GM13977 (cell line): ENCODE data around the gene SIL1.

Experiments
- DNase-seq: peaks from one replicate; pipeline ENCODE4 v3.0.0; 2012; ENCODE audit warnings: low spot score
- in situ Hi-C: fragments of 300-500 bp; cut with MboI; formaldehyde crosslinking; loops from one replicate; pipeline ENCODE4 v1.12.0; 2022; ENCODE audit warnings: low sequenced_read_pairs, low pct_unique_long_range_greater_than_20kb, mixed read lengths, inconsistent platforms; ENCODE audit not compliant: unreplicated experiment
- TF ChIP-seq, protein P1 (sequence below): IDR thresholded peaks from 2 replicates; pipeline ENCODE4 v1.5.1; 2012; ENCODE audit warnings: mild to moderate bottlenecking, control low read depth; ENCODE audit not compliant: insufficient read depth; ENCODE audit errors: extremely low read depth, missing control alignments

SIL1 gene

DNA sequence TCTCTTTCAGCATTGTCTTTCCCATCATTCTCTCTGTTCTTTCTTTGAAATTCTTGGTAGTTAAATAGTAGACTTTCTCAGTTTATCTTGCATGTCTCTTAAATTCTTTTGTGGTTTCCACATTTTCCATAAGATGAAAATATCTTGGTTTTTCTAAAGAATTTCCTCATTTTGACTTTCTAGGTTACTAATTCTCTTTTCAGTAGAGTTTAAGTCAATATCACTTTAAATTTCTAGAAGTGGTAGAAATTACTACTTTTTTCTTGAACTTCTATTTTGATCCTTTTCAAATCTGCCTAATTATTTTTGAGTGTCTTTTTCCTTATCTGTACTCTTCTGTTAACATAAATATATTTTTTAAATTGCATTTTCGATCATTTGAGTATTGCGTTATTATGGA is 299.4 kb downstream of the SIL1 start:
- in situ Hi-C loops: no loop called here
- TF ChIP-seq, protein P1, sequence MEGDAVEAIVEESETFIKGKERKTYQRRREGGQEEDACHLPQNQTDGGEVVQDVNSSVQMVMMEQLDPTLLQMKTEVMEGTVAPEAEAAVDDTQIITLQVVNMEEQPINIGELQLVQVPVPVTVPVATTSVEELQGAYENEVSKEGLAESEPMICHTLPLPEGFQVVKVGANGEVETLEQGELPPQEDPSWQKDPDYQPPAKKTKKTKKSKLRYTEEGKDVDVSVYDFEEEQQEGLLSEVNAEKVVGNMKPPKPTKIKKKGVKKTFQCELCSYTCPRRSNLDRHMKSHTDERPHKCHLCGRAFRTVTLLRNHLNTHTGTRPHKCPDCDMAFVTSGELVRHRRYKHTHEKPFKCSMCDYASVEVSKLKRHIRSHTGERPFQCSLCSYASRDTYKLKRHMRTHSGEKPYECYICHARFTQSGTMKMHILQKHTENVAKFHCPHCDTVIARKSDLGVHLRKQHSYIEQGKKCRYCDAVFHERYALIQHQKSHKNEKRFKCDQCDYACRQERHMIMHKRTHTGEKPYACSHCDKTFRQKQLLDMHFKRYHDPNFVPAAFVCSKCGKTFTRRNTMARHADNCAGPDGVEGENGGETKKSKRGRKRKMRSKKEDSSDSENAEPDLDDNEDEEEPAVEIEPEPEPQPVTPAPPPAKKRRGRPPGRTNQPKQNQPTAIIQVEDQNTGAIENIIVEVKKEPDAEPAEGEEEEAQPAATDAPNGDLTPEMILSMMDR: no peak
- DNase-seq: no peak

- TF ChIP-seq, protein P1: no peak
- in situ Hi-C loops: no loop called here
- no peak for DNase-seq
These were observed 299.9 kb downstream of the SIL1 start for GRCh38 chr5:138898299-138898698.
